Neural crest cell (in vitro differentiated cells): ENCODE data around the gene KLRK1. TPM values are rescaled to one million over a fixed set of nuclear protein-coding genes. Genes with fewer than 3 reads are reported as not detected.
"Not testable (repeated sequence)": the region's sequence is repeated elsewhere in the genome, so short reads cannot be mapped to it uniquely, and the experiment has no call there.

Source experiments
- DNase-seq: peaks from one replicate; pipeline ENCODE4 v3.0.0; 2021; ENCODE audit warnings: low read depth, mixed read lengths, low spot score
- H3K27ac Mint-ChIP-seq: one replicate; pipeline ENCODE4 v1.8.0; 2021; ENCODE audit warnings: mild to moderate bottlenecking, mixed read lengths; ENCODE audit not compliant: unreplicated experiment
- H3K27me3 Mint-ChIP-seq: 2 replicates; pipeline ENCODE4 v1.8.0; 2021; ENCODE audit warnings: low read depth, mild to moderate bottlenecking, mixed read lengths
- H3K36me3 Mint-ChIP-seq: 2 replicates; pipeline ENCODE4 v1.8.0; 2021; ENCODE audit warnings: low read depth, mild to moderate bottlenecking, mixed read lengths
- H3K4me1 Mint-ChIP-seq: 2 replicates; pipeline ENCODE4 v1.8.0; 2021; ENCODE audit warnings: mixed read lengths
- H3K4me3 Mint-ChIP-seq: one replicate; pipeline ENCODE4 v1.8.0; 2021; ENCODE audit warnings: mild to moderate bottlenecking, mixed read lengths
- H3K9me3 Mint-ChIP-seq: 2 replicates; pipeline ENCODE4 v1.8.0; 2021; ENCODE audit warnings: mixed read lengths
- CTCF ChIP-seq: fragments of 200-600 bp; sonication (generic); conservative IDR thresholded peaks from 2 replicates; pipeline ENCODE4 v1.5.0; 2021; ENCODE audit warnings: antibody characterized with exemption, mild to moderate bottlenecking
- total RNA-seq: library from RNA; stranded (reverse); gene quantifications from 2 replicates; pipeline ENCODE4 v1.2.1, GENCODE V29; 2021

KLRK1 gene
- total RNA-seq, 1 donor from 2014 or later, result not detected

- H3K9me3 Mint-ChIP-seq, result peaks cover 7% of the 10 kb centered on the region
- TF ChIP-seq CTCF, result no peak
- H3K4me3 Mint-ChIP-seq, result no peak overlapping the region
- DNase-seq, result no peak
- no peaks in the 10 kb centered on the region for H3K4me1 Mint-ChIP-seq
- H3K36me3 Mint-ChIP-seq, result peaks cover 3% of the 10 kb centered on the region
- H3K27ac Mint-ChIP-seq, result no peak overlapping the region
- H3K27me3 Mint-ChIP-seq, result no peaks in the 10 kb centered on the region
These were observed 50.6 kb downstream of the KLRK1 start for GRCh38 chr12:10339053-10339840.

- not testable (repeated sequence) for H3K27me3 Mint-ChIP-seq, H3K4me3 Mint-ChIP-seq, H3K9me3 Mint-ChIP-seq, H3K36me3 Mint-ChIP-seq, DNase-seq, H3K4me1 Mint-ChIP-seq, H3K27ac Mint-ChIP-seq
These were observed 51.4 kb downstream of the KLRK1 start for GRCh38 chr12:10338470-10338869.

- H3K36me3 Mint-ChIP-seq, H3K4me3 Mint-ChIP-seq, H3K27ac Mint-ChIP-seq, DNase-seq, H3K27me3 Mint-ChIP-seq, H3K4me1 Mint-ChIP-seq, H3K9me3 Mint-ChIP-seq: not testable (repeated sequence)
These were observed 53.6 kb downstream of the KLRK1 start for GRCh38 chr12:10336196-10336595.

GRCh38 chr12:10331642-10332239 is 58.1 kb downstream of the KLRK1 start:
- no peaks in the 10 kb centered on the region for H3K4me1 Mint-ChIP-seq
- no peak for DNase-seq
- H3K36me3 Mint-ChIP-seq, result no peaks in the 10 kb centered on the region
- H3K9me3 Mint-ChIP-seq, result peaks cover 3% of the 10 kb centered on the region
- no peak overlapping the region for H3K27ac Mint-ChIP-seq
- TF ChIP-seq CTCF, result peak; percentile 87
- peaks cover 2% of the 10 kb centered on the region for H3K27me3 Mint-ChIP-seq
- H3K4me3 Mint-ChIP-seq, result no peak overlapping the region

GRCh38 chr12:10328691-10329090 is 61.1 kb downstream of the KLRK1 start:
- H3K9me3 Mint-ChIP-seq, result peaks cover 10% of the 10 kb centered on the region
- not testable (repeated sequence) for H3K27me3 Mint-ChIP-seq, H3K36me3 Mint-ChIP-seq, H3K4me1 Mint-ChIP-seq, DNase-seq, H3K4me3 Mint-ChIP-seq, H3K27ac Mint-ChIP-seq

Other genes with a start within 250 kb of the KLRK1 start
- not detected in 2 replicates for gene OLR1, start 217.9 kb downstream of the KLRK1 start, total RNA-seq
- gene TMEM52B, start 211.0 kb downstream of the KLRK1 start, total RNA-seq, result not detected in 2 replicates
- 16.0 and 17.4 TPM in 2 replicates for gene GABARAPL1, start 177.2 kb downstream of the KLRK1 start, total RNA-seq
- 0.12 TPM in 1 of 2 replicates, not detected in the other for gene KLRD1, start 82.2 kb downstream of the KLRK1 start, total RNA-seq
- gene KLRC4, start 19.7 kb upstream of the KLRK1 start, total RNA-seq, result not detected in 2 replicates
- not detected in 2 replicates for gene KLRC3, start 30.6 kb upstream of the KLRK1 start, total RNA-seq
- not detected in 2 replicates for gene KLRC2, start 46.0 kb upstream of the KLRK1 start, total RNA-seq
- not detected in 2 replicates for gene KLRC1, start 63.3 kb upstream of the KLRK1 start, total RNA-seq
- 0.73 and 0.96 TPM in 2 replicates for gene EIF2S3B, start 115.8 kb upstream of the KLRK1 start, total RNA-seq
- gene MAGOHB, start 223.6 kb upstream of the KLRK1 start, total RNA-seq, result 51.6 and 56.5 TPM in 2 replicates